GM23338 (cell line): Measurements from ENCODE around the gene KLF7. TPM values are rescaled to one million over a fixed set of nuclear protein-coding genes. Genes with fewer than 3 reads are reported as not detected.

Experiments
- ATAC-seq: fragments of 200-7000 bp; cut with Tn5 transposase; 3 replicates; pipeline ENCODE4 v1.9.1; 2020
- DNase-seq: peaks from one replicate; pipeline ENCODE4 v3.0.0-alpha.2; 2015; ENCODE audit warnings: low spot score
- H2AFZ ChIP-seq: fragments of 200-600 bp; sonication (generic); 2 replicates; pipeline ENCODE4 v1.8.0; 2016; ENCODE audit warnings: antibody characterized with exemption, mild to moderate bottlenecking, moderate library complexity
- H3F3A ChIP-seq: fragments of 200-600 bp; sonication (generic); replicated peaks from 2 replicates; pipeline ENCODE4 v1.8.0; 2017; ENCODE audit warnings: antibody characterized with exemption, mixed run types, low read depth
- H3K27ac ChIP-seq: fragments of 200-600 bp; sonication (generic); 2 replicates; pipeline ENCODE4 v1.6.1; 2016; ENCODE audit warnings: low read depth
- H3K27me3 ChIP-seq: fragments of 200-600 bp; sonication (generic); 2 replicates; pipeline ENCODE4 v1.8.0; 2016; ENCODE audit warnings: mild to moderate bottlenecking, mixed run types, moderate library complexity; ENCODE audit not compliant: insufficient read depth
- H3K36me3 ChIP-seq: fragments of 200-600 bp; sonication (generic); 2 replicates; pipeline ENCODE4 v1.8.0; 2016; ENCODE audit warnings: mild to moderate bottlenecking; ENCODE audit not compliant: insufficient read depth
- H3K4me1 ChIP-seq: fragments of 200-600 bp; sonication (generic); 2 replicates; pipeline ENCODE4 v1.8.0; 2016; ENCODE audit warnings: mild to moderate bottlenecking, moderate library complexity; ENCODE audit not compliant: insufficient read depth
- H3K4me2 ChIP-seq: fragments of 200-600 bp; sonication (generic); 2 replicates; pipeline ENCODE4 v1.7.1; 2017; ENCODE audit warnings: mixed run types
- H3K4me3 ChIP-seq: fragments of 200-600 bp; sonication (generic); 2 replicates; pipeline ENCODE4 v1.6.1; 2016; ENCODE audit warnings: mixed run types
- H3K79me2 ChIP-seq: fragments of 200-600 bp; sonication (generic); replicated peaks from 2 replicates; pipeline ENCODE4 v1.8.0; 2017; ENCODE audit warnings: mild to moderate bottlenecking; ENCODE audit not compliant: insufficient read depth
- H3K9me2 ChIP-seq: fragments of 200-600 bp; sonication (generic); 2 replicates; pipeline ENCODE4 v1.8.0; 2017; ENCODE audit not compliant: insufficient read depth
- H4K20me1 ChIP-seq: fragments of 200-600 bp; sonication (generic); replicated peaks from 2 replicates; pipeline ENCODE4 v1.8.0; 2017; ENCODE audit warnings: mild to moderate bottlenecking; ENCODE audit not compliant: insufficient read depth
- H3K27ac Mint-ChIP-seq: 2 replicates; pipeline ENCODE4 v1.8.0; 2020; ENCODE audit warnings: inconsistent platforms, mild to moderate bottlenecking, moderate library complexity, mixed read lengths
- H3K27me3 Mint-ChIP-seq: 3 replicates; pipeline ENCODE4 v1.8.0; 2022; ENCODE audit warnings: low read depth, mild to moderate bottlenecking, moderate library complexity, mixed read lengths, inconsistent platforms; ENCODE audit not compliant: insufficient read depth, poor library complexity
- H3K36me3 Mint-ChIP-seq: 3 replicates; pipeline ENCODE4 v1.8.0; 2021; ENCODE audit warnings: low read depth, mild to moderate bottlenecking, inconsistent platforms, moderate library complexity, mixed read lengths
- H3K4me1 Mint-ChIP-seq: 3 replicates; pipeline ENCODE4 v1.8.0; 2020; ENCODE audit warnings: mild to moderate bottlenecking, inconsistent platforms, mixed read lengths
- H3K4me3 Mint-ChIP-seq: 3 replicates; pipeline ENCODE4 v1.8.0; 2021; ENCODE audit warnings: moderate library complexity, mild to moderate bottlenecking, inconsistent platforms, mixed read lengths
- H3K9me3 Mint-ChIP-seq: 3 replicates; pipeline ENCODE4 v1.8.0; 2020; ENCODE audit warnings: moderate library complexity, mild to moderate bottlenecking, inconsistent platforms, mixed read lengths
- CREB1 ChIP-seq: fragments of 250-450 bp; sonication (Bioruptor Pico); IDR thresholded peaks from 2 replicates; pipeline ENCODE4 v1.5.0; 2020; ENCODE audit warnings: low read depth, mild to moderate bottlenecking, moderate library complexity
- ETS1 ChIP-seq: IDR thresholded peaks from 2 replicates; pipeline ENCODE4 v1.6.1; 2016; ENCODE audit warnings: antibody characterized with exemption
- EZH2 ChIP-seq: fragments of 200-600 bp; sonication (generic); IDR thresholded peaks from one replicate; pipeline ENCODE4 v1.8.0; 2017; ENCODE audit warnings: antibody characterized with exemption, mild to moderate bottlenecking, low read depth; ENCODE audit not compliant: unreplicated experiment
- EZH2phosphoT487 ChIP-seq: fragments of 200-600 bp; sonication (generic); IDR thresholded peaks from one replicate; pipeline ENCODE4 v1.8.1; 2018; ENCODE audit warnings: antibody characterized with exemption; ENCODE audit not compliant: unreplicated experiment
- JUNB ChIP-seq: IDR thresholded peaks from one replicate; pipeline ENCODE4 v1.6.1; 2016; ENCODE audit warnings: antibody characterized with exemption; ENCODE audit not compliant: unreplicated experiment
- NANOG ChIP-seq: IDR thresholded peaks from 2 replicates; pipeline ENCODE4 v1.6.1; 2016; ENCODE audit warnings: antibody characterized with exemption, borderline replicate concordance
- POLR2AphosphoS5 ChIP-seq: IDR thresholded peaks from 2 replicates; pipeline ENCODE4 v1.6.1; 2016; ENCODE audit warnings: antibody characterized with exemption, low read depth
- STAT1 ChIP-seq: IDR thresholded peaks from one replicate; pipeline ENCODE4 v1.6.1; 2016; ENCODE audit warnings: antibody characterized with exemption; ENCODE audit not compliant: unreplicated experiment
- ZNF114 ChIP-seq: fragments of 250-450 bp; sonication (Bioruptor Pico); IDR thresholded peaks from 2 replicates; pipeline ENCODE4 v1.5.0; 2020; ENCODE audit warnings: mild to moderate bottlenecking, moderate library complexity
- ZNF331 ChIP-seq: fragments of 250-450 bp; sonication (Bioruptor Pico); IDR thresholded peaks from 2 replicates; pipeline ENCODE4 v1.5.0; 2020; ENCODE audit warnings: low read depth, mild to moderate bottlenecking, moderate library complexity
- polyA plus RNA-seq: library from polyadenylated mRNA; unstranded; fragments of >200 nt; fragmentation: Nextera tagmentation; extraction: Ambion mirVana; gene quantifications from 2 replicates; pipeline ENCODE4 v1.2.1, GENCODE V29; 2016
- total RNA-seq: library from RNA; depleted of rRNA; stranded (reverse); fragments of >200 nt; shearing (Covaris generic); gene quantifications from 2 replicates; pipeline ENCODE4 v1.2.3, GENCODE V29; 2014
- TF ChIP-seq, protein P1 (sequence below), 2 experiments: fragments of 200-600 bp in 1 of 2; sonication (generic) in 1 of 2; conservative IDR thresholded peaks; 2 replicates each; pipeline versions ENCODE4 v1.5.1 to v1.6.1; 2016 to 2017; ENCODE audit warnings: antibody characterized with exemption in 2 of 2, low read depth in 2 of 2, mild to moderate bottlenecking in 2 of 2, moderate library complexity in 1 of 2
- TF ChIP-seq, protein P2 (sequence below): IDR thresholded peaks from one replicate; pipeline ENCODE4 v1.6.1; 2018; ENCODE audit warnings: antibody characterized with exemption; ENCODE audit not compliant: unreplicated experiment

Gene KLF7
- total and polyA plus RNA-seq, 2 experiments from 2014 or later = 5.7 to 15.4 TPM

DNA sequence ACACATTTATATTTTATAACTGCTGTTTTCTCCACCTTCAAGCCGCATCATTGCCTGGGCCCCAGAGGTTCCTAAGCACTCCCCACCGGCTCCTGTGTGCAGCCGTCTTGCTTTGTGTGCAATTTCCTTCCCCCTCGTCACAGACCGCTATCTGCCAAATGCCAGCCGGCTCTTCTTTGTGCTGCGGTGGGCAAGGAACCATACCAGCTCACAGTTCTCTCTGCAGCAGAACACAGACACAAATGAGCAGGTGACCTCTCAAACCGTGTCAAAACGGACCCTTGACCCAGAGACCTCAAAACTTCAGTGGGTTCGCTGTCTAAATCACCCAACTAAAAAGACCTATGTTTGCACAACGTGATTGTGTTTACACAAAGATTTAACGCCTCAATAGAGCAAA is 58.2 kb downstream of the KLF7 start (continued):
- TF ChIP-seq CREB1 (CRISPR knock-in tag) (no peak), JUNB (no peak), NANOG (no peak), EZH2phosphoT487 (no peak), ZNF331 (no peak), POLR2AphosphoS5 (no peak), ZNF114 (CRISPR knock-in tag) (no peak), EZH2 (no peak)
- TF ChIP-seq, protein P1, sequence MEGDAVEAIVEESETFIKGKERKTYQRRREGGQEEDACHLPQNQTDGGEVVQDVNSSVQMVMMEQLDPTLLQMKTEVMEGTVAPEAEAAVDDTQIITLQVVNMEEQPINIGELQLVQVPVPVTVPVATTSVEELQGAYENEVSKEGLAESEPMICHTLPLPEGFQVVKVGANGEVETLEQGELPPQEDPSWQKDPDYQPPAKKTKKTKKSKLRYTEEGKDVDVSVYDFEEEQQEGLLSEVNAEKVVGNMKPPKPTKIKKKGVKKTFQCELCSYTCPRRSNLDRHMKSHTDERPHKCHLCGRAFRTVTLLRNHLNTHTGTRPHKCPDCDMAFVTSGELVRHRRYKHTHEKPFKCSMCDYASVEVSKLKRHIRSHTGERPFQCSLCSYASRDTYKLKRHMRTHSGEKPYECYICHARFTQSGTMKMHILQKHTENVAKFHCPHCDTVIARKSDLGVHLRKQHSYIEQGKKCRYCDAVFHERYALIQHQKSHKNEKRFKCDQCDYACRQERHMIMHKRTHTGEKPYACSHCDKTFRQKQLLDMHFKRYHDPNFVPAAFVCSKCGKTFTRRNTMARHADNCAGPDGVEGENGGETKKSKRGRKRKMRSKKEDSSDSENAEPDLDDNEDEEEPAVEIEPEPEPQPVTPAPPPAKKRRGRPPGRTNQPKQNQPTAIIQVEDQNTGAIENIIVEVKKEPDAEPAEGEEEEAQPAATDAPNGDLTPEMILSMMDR (conservative IDR thresholded peaks at IDR 0.05; ENCODE audit: low read depth in 2 of 2) = no peak
- TF ChIP-seq, protein P2, sequence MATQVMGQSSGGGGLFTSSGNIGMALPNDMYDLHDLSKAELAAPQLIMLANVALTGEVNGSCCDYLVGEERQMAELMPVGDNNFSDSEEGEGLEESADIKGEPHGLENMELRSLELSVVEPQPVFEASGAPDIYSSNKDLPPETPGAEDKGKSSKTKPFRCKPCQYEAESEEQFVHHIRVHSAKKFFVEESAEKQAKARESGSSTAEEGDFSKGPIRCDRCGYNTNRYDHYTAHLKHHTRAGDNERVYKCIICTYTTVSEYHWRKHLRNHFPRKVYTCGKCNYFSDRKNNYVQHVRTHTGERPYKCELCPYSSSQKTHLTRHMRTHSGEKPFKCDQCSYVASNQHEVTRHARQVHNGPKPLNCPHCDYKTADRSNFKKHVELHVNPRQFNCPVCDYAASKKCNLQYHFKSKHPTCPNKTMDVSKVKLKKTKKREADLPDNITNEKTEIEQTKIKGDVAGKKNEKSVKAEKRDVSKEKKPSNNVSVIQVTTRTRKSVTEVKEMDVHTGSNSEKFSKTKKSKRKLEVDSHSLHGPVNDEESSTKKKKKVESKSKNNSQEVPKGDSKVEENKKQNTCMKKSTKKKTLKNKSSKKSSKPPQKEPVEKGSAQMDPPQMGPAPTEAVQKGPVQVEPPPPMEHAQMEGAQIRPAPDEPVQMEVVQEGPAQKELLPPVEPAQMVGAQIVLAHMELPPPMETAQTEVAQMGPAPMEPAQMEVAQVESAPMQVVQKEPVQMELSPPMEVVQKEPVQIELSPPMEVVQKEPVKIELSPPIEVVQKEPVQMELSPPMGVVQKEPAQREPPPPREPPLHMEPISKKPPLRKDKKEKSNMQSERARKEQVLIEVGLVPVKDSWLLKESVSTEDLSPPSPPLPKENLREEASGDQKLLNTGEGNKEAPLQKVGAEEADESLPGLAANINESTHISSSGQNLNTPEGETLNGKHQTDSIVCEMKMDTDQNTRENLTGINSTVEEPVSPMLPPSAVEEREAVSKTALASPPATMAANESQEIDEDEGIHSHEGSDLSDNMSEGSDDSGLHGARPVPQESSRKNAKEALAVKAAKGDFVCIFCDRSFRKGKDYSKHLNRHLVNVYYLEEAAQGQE = no peak

DNA sequence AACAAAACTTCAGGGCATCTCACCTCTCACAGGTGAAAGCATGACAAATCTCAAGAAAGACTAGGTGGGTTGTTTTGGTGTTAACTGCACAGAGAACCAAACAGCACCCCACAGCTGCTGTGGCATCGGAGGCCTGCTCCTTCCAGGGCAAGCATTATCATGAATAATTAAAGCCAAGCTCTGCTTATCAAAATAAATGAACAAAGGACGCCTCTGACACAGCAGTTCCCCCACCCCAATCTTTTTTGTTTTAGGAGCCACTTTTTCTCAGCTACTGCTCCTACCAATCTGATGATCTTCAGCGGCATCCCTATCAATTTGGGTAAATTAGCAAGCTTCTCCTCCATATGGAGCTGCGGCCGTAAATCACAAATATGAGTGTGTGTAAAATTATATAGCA is 58.6 kb downstream of the KLF7 start:
- H3K79me2 ChIP-seq = peaks cover 12% of the 10 kb centered on the region
- no peak overlapping the region for H2AFZ ChIP-seq
- H4K20me1 ChIP-seq = no peaks in the 10 kb centered on the region
- TF ChIP-seq, protein P2 = no peak
- TF ChIP-seq ETS1 (no peak), CREB1 (CRISPR knock-in tag) (no peak), STAT1 (no peak), JUNB (no peak), ZNF114 (CRISPR knock-in tag) (no peak), POLR2AphosphoS5 (no peak), ZNF331 (no peak), NANOG (no peak)
- TF ChIP-seq, protein P1 (conservative IDR thresholded peaks at IDR 0.05; ENCODE audit: low read depth in 2 of 2) = no peak
- no peaks in the 10 kb centered on the region for H3K27me3 ChIP-seq
- H3K4me2 ChIP-seq = no peak overlapping the region
- Mint-ChIP-seq H3K4me1 (peaks cover 3% of the 10 kb centered on the region; the same call in 2 of the 3 replicates), H3K9me3 (no peaks in the 10 kb centered on the region), H3K36me3 (peaks cover 4% of the 10 kb centered on the region), H3K27ac (no peak overlapping the region), H3K27me3 (no peaks in the 10 kb centered on the region), H3K4me3 (no peak overlapping the region)
- H3K36me3 ChIP-seq = no peaks in the 10 kb centered on the region
- no peak overlapping the region for H3K27ac ChIP-seq
- no peaks in the 10 kb centered on the region for H3F3A ChIP-seq
- 0 out of 2 replicates have a peak, but pooled peaks cover 3% of the 10 kb centered on the region for H3K9me2 ChIP-seq
- no peak for ATAC-seq
- H3K4me3 ChIP-seq = no peak overlapping the region
- no peaks in the 10 kb centered on the region for H3K4me1 ChIP-seq
- DNase-seq = no peak
